Measurements from ENCODE around the gene PAK1.

DNA sequence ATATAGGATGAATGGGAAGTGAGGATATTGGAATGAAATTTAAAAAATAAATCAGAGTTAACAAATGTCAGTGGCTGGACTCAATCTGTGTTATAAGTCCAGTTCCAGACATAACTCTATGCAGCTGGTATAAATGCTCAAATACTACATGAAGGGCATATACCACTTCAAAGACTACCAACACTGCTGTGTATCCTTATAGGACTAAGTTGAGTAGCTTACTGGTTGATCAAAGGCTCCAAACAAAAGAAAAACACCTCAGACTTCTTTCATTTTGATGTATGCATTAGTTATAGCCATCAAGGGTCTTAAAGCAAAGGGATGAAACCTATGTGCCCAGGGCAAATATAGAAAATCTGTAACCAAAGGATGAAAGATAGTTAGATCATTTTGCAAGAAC is 86.2 kb downstream of the PAK1 start:
- TF ChIP-seq, protein P1, sequence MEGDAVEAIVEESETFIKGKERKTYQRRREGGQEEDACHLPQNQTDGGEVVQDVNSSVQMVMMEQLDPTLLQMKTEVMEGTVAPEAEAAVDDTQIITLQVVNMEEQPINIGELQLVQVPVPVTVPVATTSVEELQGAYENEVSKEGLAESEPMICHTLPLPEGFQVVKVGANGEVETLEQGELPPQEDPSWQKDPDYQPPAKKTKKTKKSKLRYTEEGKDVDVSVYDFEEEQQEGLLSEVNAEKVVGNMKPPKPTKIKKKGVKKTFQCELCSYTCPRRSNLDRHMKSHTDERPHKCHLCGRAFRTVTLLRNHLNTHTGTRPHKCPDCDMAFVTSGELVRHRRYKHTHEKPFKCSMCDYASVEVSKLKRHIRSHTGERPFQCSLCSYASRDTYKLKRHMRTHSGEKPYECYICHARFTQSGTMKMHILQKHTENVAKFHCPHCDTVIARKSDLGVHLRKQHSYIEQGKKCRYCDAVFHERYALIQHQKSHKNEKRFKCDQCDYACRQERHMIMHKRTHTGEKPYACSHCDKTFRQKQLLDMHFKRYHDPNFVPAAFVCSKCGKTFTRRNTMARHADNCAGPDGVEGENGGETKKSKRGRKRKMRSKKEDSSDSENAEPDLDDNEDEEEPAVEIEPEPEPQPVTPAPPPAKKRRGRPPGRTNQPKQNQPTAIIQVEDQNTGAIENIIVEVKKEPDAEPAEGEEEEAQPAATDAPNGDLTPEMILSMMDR (conservative IDR thresholded peaks at IDR 0.05; ENCODE audit: low read depth, low read length): no peak
- TF ChIP-seq, protein P2, sequence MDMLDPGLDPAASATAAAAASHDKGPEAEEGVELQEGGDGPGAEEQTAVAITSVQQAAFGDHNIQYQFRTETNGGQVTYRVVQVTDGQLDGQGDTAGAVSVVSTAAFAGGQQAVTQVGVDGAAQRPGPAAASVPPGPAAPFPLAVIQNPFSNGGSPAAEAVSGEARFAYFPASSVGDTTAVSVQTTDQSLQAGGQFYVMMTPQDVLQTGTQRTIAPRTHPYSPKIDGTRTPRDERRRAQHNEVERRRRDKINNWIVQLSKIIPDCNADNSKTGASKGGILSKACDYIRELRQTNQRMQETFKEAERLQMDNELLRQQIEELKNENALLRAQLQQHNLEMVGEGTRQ (IDR thresholded peaks at IDR 0.05; ENCODE audit: low read depth, low read length): no peak
- no peak for TF ChIP-seq NFE2L2 (IDR thresholded peaks at IDR 0.05; ENCODE audit: low read depth, low read length)

All from IMR-90 (cell line).